Hepatocyte (in vitro differentiated cells): Measurements from ENCODE around the gene MPHOSPH6. TPM values are rescaled to one million over a fixed set of nuclear protein-coding genes. Genes with fewer than 3 reads are reported as not detected.

Experiments used
- DNase-seq: peaks from one replicate; pipeline ENCODE4 v3.0.0-alpha.2; 2016; ENCODE audit warnings: low spot score
- H2AFZ ChIP-seq: fragments of 200-600 bp; sonication (generic); 2 replicates; pipeline ENCODE4 v1.6.0; 2016; ENCODE audit warnings: antibody characterized with exemption, mild to moderate bottlenecking
- H3K27ac ChIP-seq: fragments of 200-600 bp; sonication (generic); 2 replicates; pipeline ENCODE4 v1.5.1; 2016; ENCODE audit warnings: mild to moderate bottlenecking
- H3K27me3 ChIP-seq: fragments of 200-600 bp; sonication (generic); 2 replicates; pipeline ENCODE4 v1.6.1; 2016
- H3K36me3 ChIP-seq: fragments of 200-600 bp; sonication (generic); replicated peaks from 2 replicates; pipeline ENCODE4 v1.5.1; 2016; ENCODE audit warnings: low read depth; ENCODE audit not compliant: insufficient read depth
- H3K4me1 ChIP-seq: fragments of 200-600 bp; sonication (generic); 2 replicates; pipeline ENCODE4 v1.5.1; 2016; ENCODE audit warnings: mild to moderate bottlenecking, moderate library complexity; ENCODE audit not compliant: insufficient read depth
- H3K4me2 ChIP-seq: fragments of 200-600 bp; sonication (generic); 2 replicates; pipeline ENCODE4 v1.6.0; 2016
- H3K4me3 ChIP-seq: fragments of 200-600 bp; sonication (generic); 2 replicates; pipeline ENCODE4 v1.5.1; 2016; ENCODE audit warnings: mild to moderate bottlenecking
- H3K79me2 ChIP-seq: fragments of 200-600 bp; sonication (generic); 2 replicates; pipeline ENCODE4 v1.6.0; 2017; ENCODE audit warnings: mild to moderate bottlenecking
- H3K9me2 ChIP-seq: fragments of 200-600 bp; sonication (generic); replicated peaks from 2 replicates; pipeline ENCODE4 v1.6.0; 2017; ENCODE audit warnings: mild to moderate bottlenecking; ENCODE audit not compliant: insufficient read depth
- H3K9me3 ChIP-seq: fragments of 200-600 bp; sonication (generic); 2 replicates; pipeline ENCODE4 v1.5.1; 2016; ENCODE audit warnings: low read depth, mild to moderate bottlenecking
- H4K20me1 ChIP-seq: fragments of 200-600 bp; sonication (generic); 2 replicates; pipeline ENCODE4 v1.6.0; 2016; ENCODE audit warnings: mild to moderate bottlenecking; ENCODE audit not compliant: insufficient read depth, poor library complexity, severe bottlenecking
- CTCF ChIP-seq: fragments of 200-600 bp; sonication (generic); IDR thresholded peaks from 2 replicates; pipeline ENCODE4 v1.5.1; 2016; ENCODE audit warnings: antibody characterized with exemption, mild to moderate bottlenecking; ENCODE audit not compliant: poor library complexity
- EZH2 ChIP-seq: fragments of 200-600 bp; sonication (generic); IDR thresholded peaks from 2 replicates; pipeline ENCODE4 v1.6.1; 2016; ENCODE audit warnings: antibody characterized with exemption, mild to moderate bottlenecking, borderline replicate concordance
- EZH2phosphoT487 ChIP-seq: fragments of 200-600 bp; sonication (generic); IDR thresholded peaks from one replicate; pipeline ENCODE4 v1.6.1; 2018; ENCODE audit warnings: antibody characterized with exemption, mild to moderate bottlenecking, low read depth, moderate library complexity; ENCODE audit not compliant: unreplicated experiment, severe bottlenecking
- WGBS: methylation state at CpG from one replicate; pipeline ENCODE4 v1.1.6; 2016; ENCODE audit warnings: low lambda C conversion rate; ENCODE audit errors: missing lambda C conversion rate; 5-methylcytosine and 5-hydroxymethylcytosine counted together
- polyA plus RNA-seq: library from polyadenylated mRNA; unstranded; fragments of >200 nt; fragmentation: Nextera tagmentation; extraction: Ambion mirVana; gene quantifications from 2 replicates; pipeline ENCODE4 v1.2.1, GENCODE V29; 2016
- total RNA-seq: library from RNA; depleted of rRNA; stranded (reverse); fragments of >200 nt; gene quantifications from 2 replicates; pipeline ENCODE4 v1.2.3, GENCODE V29; 2014

Gene MPHOSPH6
- total and polyA plus RNA-seq, 2 experiments from 2014 or later, result 38.4 to 47.0 TPM

GRCh38 chr16:82197540-82198240 lies 27.7 kb upstream of the MPHOSPH6 start:
- H3K4me1 ChIP-seq, result no peaks in the 10 kb centered on the region
- H3K36me3 ChIP-seq, result no peaks in the 10 kb centered on the region
- no peaks in the 10 kb centered on the region for H3K9me3 ChIP-seq
- no peaks in the 10 kb centered on the region for H3K79me2 ChIP-seq
- H3K4me2 ChIP-seq, result no peak overlapping the region
- no peaks in the 10 kb centered on the region for H3K27me3 ChIP-seq
- H3K27ac ChIP-seq, result no peak overlapping the region
- no peak overlapping the region for H3K4me3 ChIP-seq
- H4K20me1 ChIP-seq, result no peaks in the 10 kb centered on the region
- WGBS, result 85% methylated on average over 7 of the region's 7 CpGs
- no peak overlapping the region for H2AFZ ChIP-seq
- TF ChIP-seq CTCF (no peak), EZH2phosphoT487 (no peak), EZH2 (no peak)
- DNase-seq, result no peak
- H3K9me2 ChIP-seq, result no peaks in the 10 kb centered on the region

- H3K4me1 ChIP-seq, result no peaks in the 10 kb centered on the region
- DNase-seq, result no peak
- no peaks in the 10 kb centered on the region for H3K79me2 ChIP-seq
- H3K27ac ChIP-seq, result no peak overlapping the region
- H3K4me2 ChIP-seq, result no peak overlapping the region
- TF ChIP-seq CTCF (no peak), EZH2 (no peak), EZH2phosphoT487 (no peak)
- H3K4me3 ChIP-seq, result no peak overlapping the region
- WGBS, result 62% methylated on average over 2 of the region's 2 CpGs
- no peaks in the 10 kb centered on the region for H3K9me3 ChIP-seq
- no peaks in the 10 kb centered on the region for H3K36me3 ChIP-seq
- H3K27me3 ChIP-seq, result no peaks in the 10 kb centered on the region
- H2AFZ ChIP-seq, result no peak overlapping the region
- H4K20me1 ChIP-seq, result no peaks in the 10 kb centered on the region
- H3K9me2 ChIP-seq, result no peaks in the 10 kb centered on the region
Measured at GRCh38 chr16:82195917-82196494, 26.0 kb upstream of the MPHOSPH6 start.

- H3K36me3 ChIP-seq, result no peaks in the 10 kb centered on the region
- no peaks in the 10 kb centered on the region for H3K79me2 ChIP-seq
- TF ChIP-seq CTCF (no peak), EZH2 (no peak), EZH2phosphoT487 (no peak)
- 81% methylated on average over 1 of the region's 1 CpG for WGBS
- no peak overlapping the region for H3K4me3 ChIP-seq
- no peak for DNase-seq
- H3K4me2 ChIP-seq, result no peak overlapping the region
- H4K20me1 ChIP-seq, result no peaks in the 10 kb centered on the region
- no peaks in the 10 kb centered on the region for H3K27me3 ChIP-seq
- no peaks in the 10 kb centered on the region for H3K4me1 ChIP-seq
- H2AFZ ChIP-seq, result no peak overlapping the region
- H3K27ac ChIP-seq, result no peak overlapping the region
- no peaks in the 10 kb centered on the region for H3K9me2 ChIP-seq
- no peaks in the 10 kb centered on the region for H3K9me3 ChIP-seq
Measured at GRCh38 chr16:82194086-82194485, 24.1 kb upstream of the MPHOSPH6 start.
